Measurements from ENCODE around the gene FBXL7.

FBXL7 gene

GRCh38 chr5:15703901-15704300 lies 203.9 kb downstream of the FBXL7 start:
- no peaks in the 10 kb centered on the region for H3K36me3 ChIP-seq (ENCODE audit: control insufficient read depth, insufficient read depth, low read length)
- no peak overlapping the region for H3K4me3 ChIP-seq (ENCODE audit: low read depth, low read length)
- H3K27me3 ChIP-seq (ENCODE audit: control insufficient read depth, insufficient read depth, low read length) = no peaks in the 10 kb centered on the region
- no peak overlapping the region for H3K9ac ChIP-seq (ENCODE audit: low read depth, low read length)
- peaks cover 9% of the 10 kb centered on the region for H3K4me1 ChIP-seq (ENCODE audit: control insufficient read depth, insufficient read depth, low read length)
- H3K9me3 ChIP-seq (ENCODE audit: control insufficient read depth, insufficient read depth, low read length) = no peaks in the 10 kb centered on the region

GRCh38 chr5:15704397-15704947 lies 204.5 kb downstream of the FBXL7 start:
- Histone ChIP-seq H3K27me3 (ENCODE audit: control insufficient read depth, insufficient read depth, low read length) (no peaks in the 10 kb centered on the region), H3K4me3 (ENCODE audit: low read depth, low read length) (no peak overlapping the region), H3K4me1 (ENCODE audit: control insufficient read depth, insufficient read depth, low read length) (peaks cover 9% of the 10 kb centered on the region), H3K9me3 (ENCODE audit: control insufficient read depth, insufficient read depth, low read length) (no peaks in the 10 kb centered on the region), H3K36me3 (ENCODE audit: control insufficient read depth, insufficient read depth, low read length) (no peaks in the 10 kb centered on the region), H3K9ac (ENCODE audit: low read depth, low read length) (no peak overlapping the region)

- Histone ChIP-seq H3K9me3 (ENCODE audit: control insufficient read depth, insufficient read depth, low read length) (no peaks in the 10 kb centered on the region), H3K36me3 (ENCODE audit: control insufficient read depth, insufficient read depth, low read length) (no peaks in the 10 kb centered on the region), H3K9ac (ENCODE audit: low read depth, low read length) (no peak overlapping the region), H3K4me3 (ENCODE audit: low read depth, low read length) (no peak overlapping the region), H3K4me1 (ENCODE audit: control insufficient read depth, insufficient read depth, low read length) (peaks cover 9% of the 10 kb centered on the region), H3K27me3 (ENCODE audit: control insufficient read depth, insufficient read depth, low read length) (no peaks in the 10 kb centered on the region)
Observed at GRCh38 chr5:15707631-15708030, 207.7 kb downstream of the FBXL7 start.

GRCh38 chr5:15711892-15712291 lies 211.9 kb downstream of the FBXL7 start:
- Histone ChIP-seq H3K4me1 (ENCODE audit: control insufficient read depth, insufficient read depth, low read length) (peaks cover 5% of the 10 kb centered on the region), H3K4me3 (ENCODE audit: low read depth, low read length) (no peak overlapping the region), H3K9ac (ENCODE audit: low read depth, low read length) (no peak overlapping the region), H3K36me3 (ENCODE audit: control insufficient read depth, insufficient read depth, low read length) (no peaks in the 10 kb centered on the region), H3K27me3 (ENCODE audit: control insufficient read depth, insufficient read depth, low read length) (no peaks in the 10 kb centered on the region), H3K9me3 (ENCODE audit: control insufficient read depth, insufficient read depth, low read length) (no peaks in the 10 kb centered on the region)

- Histone ChIP-seq H3K27me3 (ENCODE audit: control insufficient read depth, insufficient read depth, low read length) (no peaks in the 10 kb centered on the region), H3K9ac (ENCODE audit: low read depth, low read length) (no peak overlapping the region), H3K9me3 (ENCODE audit: control insufficient read depth, insufficient read depth, low read length) (no peaks in the 10 kb centered on the region), H3K4me3 (ENCODE audit: low read depth, low read length) (no peak overlapping the region), H3K36me3 (ENCODE audit: control insufficient read depth, insufficient read depth, low read length) (no peaks in the 10 kb centered on the region), H3K4me1 (ENCODE audit: control insufficient read depth, insufficient read depth, low read length) (peaks cover 13% of the 10 kb centered on the region)
Observed at GRCh38 chr5:15715535-15715934, 215.6 kb downstream of the FBXL7 start.

GRCh38 chr5:15715967-15716366 lies 216.0 kb downstream of the FBXL7 start:
- peaks cover 13% of the 10 kb centered on the region for H3K4me1 ChIP-seq (ENCODE audit: control insufficient read depth, insufficient read depth, low read length)
- no peak overlapping the region for H3K9ac ChIP-seq (ENCODE audit: low read depth, low read length)
- no peaks in the 10 kb centered on the region for H3K9me3 ChIP-seq (ENCODE audit: control insufficient read depth, insufficient read depth, low read length)
- H3K4me3 ChIP-seq (ENCODE audit: low read depth, low read length) = no peak overlapping the region
- H3K36me3 ChIP-seq (ENCODE audit: control insufficient read depth, insufficient read depth, low read length) = no peaks in the 10 kb centered on the region
- H3K27me3 ChIP-seq (ENCODE audit: control insufficient read depth, insufficient read depth, low read length) = no peaks in the 10 kb centered on the region

GRCh38 chr5:15717001-15717400 lies 217.0 kb downstream of the FBXL7 start:
- Histone ChIP-seq H3K36me3 (ENCODE audit: control insufficient read depth, insufficient read depth, low read length) (no peaks in the 10 kb centered on the region), H3K4me3 (ENCODE audit: low read depth, low read length) (no peak overlapping the region), H3K9me3 (ENCODE audit: control insufficient read depth, insufficient read depth, low read length) (no peaks in the 10 kb centered on the region), H3K27me3 (ENCODE audit: control insufficient read depth, insufficient read depth, low read length) (no peaks in the 10 kb centered on the region), H3K4me1 (ENCODE audit: control insufficient read depth, insufficient read depth, low read length) (peaks cover 18% of the 10 kb centered on the region), H3K9ac (ENCODE audit: low read depth, low read length) (no peak overlapping the region)

GRCh38 chr5:15718421-15719179 lies 218.6 kb downstream of the FBXL7 start:
- no peaks in the 10 kb centered on the region for H3K27me3 ChIP-seq (ENCODE audit: control insufficient read depth, insufficient read depth, low read length)
- H3K9me3 ChIP-seq (ENCODE audit: control insufficient read depth, insufficient read depth, low read length) = no peaks in the 10 kb centered on the region
- H3K4me1 ChIP-seq (ENCODE audit: control insufficient read depth, insufficient read depth, low read length) = peaks cover 18% of the 10 kb centered on the region
- no peak overlapping the region for H3K4me3 ChIP-seq (ENCODE audit: low read depth, low read length)
- H3K36me3 ChIP-seq (ENCODE audit: control insufficient read depth, insufficient read depth, low read length) = no peaks in the 10 kb centered on the region
- no peak overlapping the region for H3K9ac ChIP-seq (ENCODE audit: low read depth, low read length)

- Histone ChIP-seq H3K27me3 (ENCODE audit: control insufficient read depth, insufficient read depth, low read length) (no peaks in the 10 kb centered on the region), H3K4me3 (ENCODE audit: low read depth, low read length) (no peak overlapping the region), H3K4me1 (ENCODE audit: control insufficient read depth, insufficient read depth, low read length) (peaks cover 18% of the 10 kb centered on the region), H3K9me3 (ENCODE audit: control insufficient read depth, insufficient read depth, low read length) (no peaks in the 10 kb centered on the region), H3K36me3 (ENCODE audit: control insufficient read depth, insufficient read depth, low read length) (no peaks in the 10 kb centered on the region), H3K9ac (ENCODE audit: low read depth, low read length) (no peak overlapping the region)
Observed at GRCh38 chr5:15719784-15720183, 219.8 kb downstream of the FBXL7 start.

- H3K4me3 ChIP-seq (ENCODE audit: low read depth, low read length) = no peak overlapping the region
- H3K27me3 ChIP-seq (ENCODE audit: control insufficient read depth, insufficient read depth, low read length) = no peaks in the 10 kb centered on the region
- peaks cover 18% of the 10 kb centered on the region for H3K4me1 ChIP-seq (ENCODE audit: control insufficient read depth, insufficient read depth, low read length)
- no peaks in the 10 kb centered on the region for H3K36me3 ChIP-seq (ENCODE audit: control insufficient read depth, insufficient read depth, low read length)
- H3K9me3 ChIP-seq (ENCODE audit: control insufficient read depth, insufficient read depth, low read length) = no peaks in the 10 kb centered on the region
- no peak overlapping the region for H3K9ac ChIP-seq (ENCODE audit: low read depth, low read length)
Observed at GRCh38 chr5:15720515-15720914, 220.5 kb downstream of the FBXL7 start.

GRCh38 chr5:15722305-15722704 lies 222.3 kb downstream of the FBXL7 start:
- Histone ChIP-seq H3K9me3 (ENCODE audit: control insufficient read depth, insufficient read depth, low read length) (no peaks in the 10 kb centered on the region), H3K27me3 (ENCODE audit: control insufficient read depth, insufficient read depth, low read length) (no peaks in the 10 kb centered on the region), H3K4me3 (ENCODE audit: low read depth, low read length) (no peak overlapping the region), H3K36me3 (ENCODE audit: control insufficient read depth, insufficient read depth, low read length) (no peaks in the 10 kb centered on the region), H3K4me1 (ENCODE audit: control insufficient read depth, insufficient read depth, low read length) (peaks cover 9% of the 10 kb centered on the region), H3K9ac (ENCODE audit: low read depth, low read length) (no peak overlapping the region)

GRCh38 chr5:15727375-15727774 lies 227.4 kb downstream of the FBXL7 start:
- Histone ChIP-seq H3K27me3 (ENCODE audit: control insufficient read depth, insufficient read depth, low read length) (no peaks in the 10 kb centered on the region), H3K9me3 (ENCODE audit: control insufficient read depth, insufficient read depth, low read length) (no peaks in the 10 kb centered on the region), H3K36me3 (ENCODE audit: control insufficient read depth, insufficient read depth, low read length) (no peaks in the 10 kb centered on the region), H3K4me3 (ENCODE audit: low read depth, low read length) (no peak overlapping the region), H3K9ac (ENCODE audit: low read depth, low read length) (no peak overlapping the region), H3K4me1 (ENCODE audit: control insufficient read depth, insufficient read depth, low read length) (no peaks in the 10 kb centered on the region)
